T-cell (primary cell): ENCODE results near the gene MYCL. TPM values are rescaled to one million over a fixed set of nuclear protein-coding genes. Genes with fewer than 3 reads are reported as not detected.

Experiments used
- ATAC-seq, 4 experiments: fragments of 200-7000 bp in 3 of 4; fragments of 150-1000 bp in 1 of 4; cut with Tn5 transposase; replicated peaks in 1 of 4; 1 replicate in 3 of 4; 2 replicates in 1 of 4; pipeline ENCODE4 v1.10.0; 2021; ENCODE audit warnings: moderate library complexity in 3 of 4, mild to moderate bottlenecking in 2 of 4, moderate number of reproducible peaks in 1 of 4
- CTCF ChIA-PET, 2 donors: fragments of 300-600 bp; sonication (Branson Sonifier 250); formaldehyde crosslinking; loops; one replicate each; lab custom pipeline; 2022; ENCODE audit warnings: antibody characterized with exemption in 2 of 2; lab: Charles Lee
- POLR2A ChIA-PET, 2 donors: fragments of 300-600 bp; sonication (Branson Sonifier 250); formaldehyde crosslinking; loops; one replicate each; lab custom pipeline; 2022; ENCODE audit warnings: antibody characterized with exemption in 2 of 2; lab: Charles Lee
- DNase-seq, 35 experiments: peaks; one replicate each; pipeline versions ENCODE4 v3.0.0 to v3.0.0-alpha.2; 2013 to 2023
- H3K27ac ChIP-seq: one replicate; pipeline ENCODE4 v1.5.1; 2013; ENCODE audit warnings: low read length
- H3K27me3 ChIP-seq, 2 experiments: replicated peaks in 1 of 2; 1 replicate in 1 of 2; 2 replicates in 1 of 2; pipeline versions ENCODE4 v1.6.1 to v1.7.0; 2013; ENCODE audit warnings: low read length in 1 of 2, mixed read lengths in 1 of 2; ENCODE audit not compliant: control insufficient read depth in 2 of 2, insufficient read depth in 2 of 2; ENCODE audit errors: extremely low read depth in 1 of 2
- H3K36me3 ChIP-seq, 2 donors: 1 replicate in 1 of 2; 2 replicates in 1 of 2; pipeline versions ENCODE4 v1.6.1 to v1.7.0; 2013; ENCODE audit warnings: low read length in 1 of 2; ENCODE audit not compliant: control insufficient read depth in 2 of 2, insufficient read depth in 1 of 2; ENCODE audit errors: extremely low read depth in 1 of 2
- H3K4me1 ChIP-seq, 2 experiments: 1 replicate in 1 of 2; 2 replicates in 1 of 2; pipeline versions ENCODE4 v1.6.1 to v1.7.0; 2013; ENCODE audit warnings: low read length in 2 of 2, mixed read lengths in 1 of 2; ENCODE audit not compliant: insufficient read depth in 2 of 2, control insufficient read depth in 1 of 2; ENCODE audit errors: extremely low read depth in 1 of 2
- H3K4me3 ChIP-seq, 2 donors: 1 replicate in 1 of 2; 2 replicates in 1 of 2; pipeline versions ENCODE4 v1.5.1 to v1.7.0; 2013; ENCODE audit warnings: mild to moderate bottlenecking in 2 of 2, low read length in 1 of 2, moderate library complexity in 1 of 2; ENCODE audit not compliant: control insufficient read depth in 1 of 2; ENCODE audit errors: extremely low read depth in 1 of 2
- H3K9me3 ChIP-seq: 2 replicates; pipeline ENCODE4 v1.7.0; 2013
- H3K27ac Mint-ChIP-seq, 2 donors: one replicate each; pipeline ENCODE4 v1.8.0; 2020 to 2021; ENCODE audit warnings: mild to moderate bottlenecking in 2 of 2, mixed read lengths in 2 of 2
- H3K27me3 Mint-ChIP-seq, 2 donors: one replicate each; pipeline ENCODE4 v1.8.0; 2021 to 2022; ENCODE audit warnings: mixed read lengths in 2 of 2
- H3K36me3 Mint-ChIP-seq: one replicate; pipeline ENCODE4 v1.8.0; 2021; ENCODE audit warnings: mixed read lengths
- H3K4me1 Mint-ChIP-seq, 3 donors: one replicate each; pipeline ENCODE4 v1.8.0; 2020 to 2022; ENCODE audit warnings: mixed read lengths in 3 of 3, mild to moderate bottlenecking in 1 of 3
- H3K4me3 Mint-ChIP-seq, 3 donors: one replicate each; pipeline ENCODE4 v1.8.0; 2020 to 2022; ENCODE audit warnings: mild to moderate bottlenecking in 3 of 3, mixed read lengths in 3 of 3, moderate library complexity in 3 of 3
- H3K9me3 Mint-ChIP-seq, 3 donors: one replicate each; pipeline ENCODE4 v1.8.0; 2020 to 2022; ENCODE audit warnings: mixed read lengths in 3 of 3
- WGBS: methylation state at CpG from one replicate; pipeline ENCODE4 v1.1.5; 2013; ENCODE audit warnings: missing lambda C conversion rate; ENCODE audit not compliant: insufficient coverage; 5-methylcytosine and 5-hydroxymethylcytosine counted together
- total RNA-seq, 35 experiments: library from RNA in 6 of 35; stranded (reverse) in 6 of 35; fragments of 120-200 nt in 1 of 35; gene quantifications; one replicate each; pipeline versions ENCODE4 v1.2.1 to v1.2.4 and lab custom pipeline; 2013 to 2026

The MYCL gene
- total RNA-seq, 5 donors from 2014 or later (not counting 1 experiment from before 2014, with no cell fraction given): 0.13 to 0.38 (median 0.22) TPM

DNA sequence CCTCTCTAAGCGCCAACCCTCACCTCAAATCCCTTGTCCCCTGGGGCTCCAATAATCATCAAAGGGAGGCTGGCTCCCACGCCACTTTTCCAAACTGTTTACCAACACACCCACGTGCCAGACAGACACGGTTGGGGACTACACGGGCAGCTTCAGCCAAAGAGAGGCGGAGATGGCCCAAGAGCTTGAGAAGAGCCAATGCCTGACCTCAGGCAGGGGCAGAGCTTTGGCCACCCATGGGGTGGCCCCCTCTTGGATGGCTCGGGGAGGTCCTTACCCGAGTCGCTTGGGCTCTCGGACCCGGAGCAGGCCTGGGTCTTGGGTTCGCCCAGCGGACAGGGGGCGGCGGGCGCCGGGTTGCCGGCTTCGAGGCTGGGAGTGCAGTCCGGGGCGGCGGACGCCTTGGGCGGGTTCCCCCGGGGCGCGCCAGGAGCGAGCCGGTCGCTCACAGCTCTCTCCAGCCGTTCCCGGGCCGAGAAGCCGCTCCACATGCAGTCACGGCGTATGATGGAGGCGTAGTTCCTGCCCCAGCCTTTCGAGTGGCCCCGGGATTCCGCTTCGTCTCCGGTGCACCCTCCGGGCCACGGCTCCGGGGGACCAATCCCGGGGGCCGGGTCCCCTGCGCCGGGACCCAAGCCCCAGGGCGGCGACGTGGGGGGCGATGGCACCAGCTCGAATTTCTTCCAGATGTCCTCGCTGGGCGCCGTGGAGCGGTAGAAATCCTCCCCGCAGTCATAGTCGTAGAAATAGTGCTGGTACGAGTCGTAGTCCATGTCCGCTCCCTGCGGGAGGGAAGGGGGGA is 854 bp downstream of the MYCL start:
- Mint-ChIP-seq H3K36me3 (no peaks in the 10 kb centered on the region), H3K4me3 (peak overlapping the region; percentile 61 to 71 (median 65)), H3K4me1 (peaks cover 0 to 6% (median 5%) of the 10 kb centered on the region in 3 donors), H3K9me3 (no peaks in the 10 kb centered on the region), H3K27ac (no peak overlapping the region), H3K27me3 (peaks cover 47 to 57% of the 10 kb centered on the region in 2 donors)
- Histone ChIP-seq H3K27ac (no peak overlapping the region), H3K36me3 (no peaks in the 10 kb centered on the region), H3K4me3 (peak overlapping the region; percentile 36 to 78), H3K9me3 (no peaks in the 10 kb centered on the region), H3K27me3 (peaks cover 25 to 70% of the 10 kb centered on the region in 2 experiments), H3K4me1 (peaks cover 5 to 17% of the 10 kb centered on the region in 2 experiments)
- ATAC-seq (peak in 3 of 4 experiments; percentile 3 to 8 (median 4)), DNase-seq (peak in 4 of 35 experiments; percentile 7 to 25 (median 9))
- POLR2A ChIA-PET: no interaction called here
- WGBS: 11% methylated on average over 51 of the region's 64 CpGs
- CTCF ChIA-PET: no interaction called here

DNA sequence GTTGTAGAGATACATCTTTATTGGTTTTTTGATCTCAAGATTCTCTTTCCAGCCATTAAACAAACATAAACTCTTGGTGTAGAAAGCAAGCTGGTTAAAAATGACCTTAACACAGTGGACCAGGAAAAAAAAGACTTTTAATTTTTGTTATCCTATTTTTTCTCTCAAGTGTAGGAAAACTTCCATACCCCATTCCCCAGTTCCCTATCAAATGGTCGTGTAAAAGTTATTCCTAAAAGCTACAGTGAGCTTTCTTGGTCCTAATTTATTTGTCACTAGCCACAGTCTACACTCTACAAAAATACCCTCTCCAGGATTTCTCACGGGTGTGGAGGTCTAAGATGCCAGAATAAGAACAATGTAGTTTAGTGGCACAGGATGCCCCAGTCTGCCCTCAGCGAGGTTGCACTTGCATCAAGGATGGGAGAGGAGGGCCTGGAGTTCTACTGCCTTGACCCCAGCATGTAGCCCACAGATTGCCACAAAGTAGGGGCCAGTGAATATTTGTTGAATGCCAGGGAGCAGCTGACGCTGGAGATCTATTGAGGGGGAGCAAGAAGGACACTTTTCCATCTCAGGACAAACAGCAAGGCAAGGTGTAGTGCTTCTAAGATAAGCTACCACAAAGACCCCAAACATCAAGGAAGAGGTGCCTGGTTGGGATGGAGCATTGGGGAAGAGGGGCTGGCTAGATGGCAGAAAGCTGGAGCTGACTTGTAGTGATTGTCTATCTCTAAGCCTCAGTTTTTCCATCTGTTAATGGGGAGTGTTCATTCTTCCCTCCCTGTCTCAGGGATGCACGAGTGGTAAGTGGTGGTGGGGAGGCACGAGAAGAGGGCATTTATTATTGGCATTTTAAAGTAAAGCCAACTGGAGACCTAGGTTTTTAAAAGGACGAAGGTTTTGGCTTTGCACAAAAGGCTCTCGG is 1.8 kb downstream of the MYCL start:
- Histone ChIP-seq H3K4me3 (no peak overlapping the region), H3K27me3 (peaks cover 25 to 70% of the 10 kb centered on the region in 2 experiments), H3K4me1 (peaks cover 5 to 17% of the 10 kb centered on the region in 2 experiments), H3K9me3 (no peaks in the 10 kb centered on the region), H3K27ac (no peak overlapping the region), H3K36me3 (no peaks in the 10 kb centered on the region)
- Mint-ChIP-seq H3K27ac (no peak overlapping the region), H3K4me1 (peaks cover 0 to 6% (median 5%) of the 10 kb centered on the region in 3 donors), H3K4me3 (peak overlapping the region; percentile 37 to 65 (median 53)), H3K36me3 (no peaks in the 10 kb centered on the region), H3K27me3 (peaks cover 37 to 47% of the 10 kb centered on the region in 2 donors), H3K9me3 (no peaks in the 10 kb centered on the region)
- no peak for ATAC-seq
- no peak for DNase-seq
- 71% methylated on average over 1 of the region's 8 CpGs for WGBS
- CTCF ChIA-PET: interaction anchor here (0.6 to 0.7 kb wide), 2 partner anchors 22 to 602 kb away, joined by 3 to 4 read pairs; no protein-coding TSS in a partner anchor
- POLR2A ChIA-PET: no interaction called here

DNA sequence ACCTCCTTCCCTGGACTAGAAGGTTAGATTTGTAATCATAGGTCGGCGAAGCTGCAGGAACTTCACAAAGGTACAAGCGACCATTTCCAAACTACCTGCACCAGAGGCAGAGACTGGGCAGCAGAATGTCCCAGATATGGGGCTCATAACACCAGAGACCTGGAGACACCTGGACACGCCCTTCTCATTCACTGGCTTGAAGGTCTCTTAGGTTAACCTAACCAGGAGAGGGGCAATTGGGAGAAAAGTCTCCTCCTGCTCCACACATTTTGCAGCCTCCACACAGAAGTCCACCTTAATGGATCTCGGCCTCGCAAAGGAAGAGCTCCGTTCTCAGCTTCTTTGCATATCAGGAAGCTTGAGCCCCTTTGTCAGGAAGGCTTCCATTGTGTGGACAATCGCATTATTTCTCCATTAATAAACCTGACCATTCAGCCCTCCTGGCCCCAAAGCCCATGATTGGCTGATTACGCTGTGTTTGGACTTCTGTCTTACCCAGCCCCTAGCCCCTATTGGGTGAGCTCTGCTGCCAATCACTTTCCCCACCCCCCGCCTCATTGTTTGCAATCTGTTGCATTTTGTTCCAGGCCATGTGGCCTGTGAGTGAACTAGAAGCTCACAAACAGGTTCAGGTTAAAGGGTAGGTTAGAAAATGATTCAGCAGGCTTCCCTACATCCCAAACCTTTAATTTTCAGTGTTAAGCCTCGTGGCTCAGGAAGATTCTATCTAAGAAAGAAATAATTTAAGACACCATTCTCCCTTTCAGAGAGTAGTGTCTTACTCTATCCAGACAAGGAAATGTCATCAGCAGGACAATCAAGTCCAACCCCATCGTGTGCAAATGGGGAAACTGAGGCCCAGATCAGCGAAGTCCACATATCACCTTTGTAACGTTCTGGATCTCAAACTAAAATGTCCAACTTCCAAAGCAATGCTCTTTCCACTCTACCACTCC is 2.8 kb downstream of the MYCL start:
- H3K27ac ChIP-seq: no peak overlapping the region
- no peaks in the 10 kb centered on the region for H3K36me3 ChIP-seq
- H3K4me1 ChIP-seq: peaks cover 5 to 17% of the 10 kb centered on the region in 2 experiments
- no peak overlapping the region for H3K27ac Mint-ChIP-seq
- H3K4me3 ChIP-seq: no peak overlapping the region
- H3K27me3 Mint-ChIP-seq: peaks cover 35 to 45% of the 10 kb centered on the region in 2 donors
- peaks cover 0 to 6% (median 5%) of the 10 kb centered on the region in 3 donors for H3K4me1 Mint-ChIP-seq
- 70% methylated on average over 12 of the region's 14 CpGs for WGBS
- H3K4me3 Mint-ChIP-seq: no peak overlapping the region
- no peaks in the 10 kb centered on the region for H3K9me3 Mint-ChIP-seq
- ATAC-seq: no peak
- POLR2A ChIA-PET: no interaction called here
- no peak for DNase-seq
- peaks cover 24 to 72% of the 10 kb centered on the region in 2 experiments for H3K27me3 ChIP-seq
- H3K36me3 Mint-ChIP-seq: no peaks in the 10 kb centered on the region
- CTCF ChIA-PET: interaction anchor here in 1 of 2 donors (0.6 to 1.5 kb wide), 2 partner anchors 293 to 603 kb away, joined by 3 to 4 read pairs; no protein-coding TSS in a partner anchor
- no peaks in the 10 kb centered on the region for H3K9me3 ChIP-seq

DNA sequence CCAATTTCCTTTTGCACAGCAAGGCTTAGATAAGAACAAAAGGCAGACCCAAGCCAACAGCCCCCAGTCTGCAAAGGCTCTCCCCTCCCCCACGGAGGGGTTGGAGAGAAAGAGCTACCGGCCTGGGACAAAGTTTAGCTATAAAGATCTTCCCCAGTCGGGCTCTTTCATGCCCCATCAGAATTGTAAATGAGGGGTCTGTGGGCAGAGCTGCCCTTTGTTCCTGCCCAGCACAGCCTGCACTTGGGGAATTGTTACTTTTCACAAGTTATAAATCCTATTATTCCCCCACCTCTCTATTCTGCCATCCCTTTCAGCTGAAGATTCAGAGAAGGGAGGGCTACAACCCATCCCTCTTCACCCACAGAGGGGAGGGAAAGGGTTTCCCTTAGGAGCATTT is 3.5 kb downstream of the MYCL start:
- Mint-ChIP-seq H3K27me3 (peaks cover 38 to 44% of the 10 kb centered on the region in 2 donors), H3K27ac (no peak overlapping the region), H3K4me3 (no peak overlapping the region), H3K4me1 (peaks cover 0 to 6% (median 5%) of the 10 kb centered on the region in 3 donors), H3K36me3 (no peaks in the 10 kb centered on the region), H3K9me3 (no peaks in the 10 kb centered on the region)
- H3K27me3 ChIP-seq: peaks cover 24 to 65% of the 10 kb centered on the region in 2 experiments
- WGBS: no CpG with 5 or more reads among the region's 3 CpGs
- no peak overlapping the region for H3K27ac ChIP-seq
- H3K9me3 ChIP-seq: no peaks in the 10 kb centered on the region
- peaks cover 5 to 17% of the 10 kb centered on the region in 2 experiments for H3K4me1 ChIP-seq
- CTCF ChIA-PET: interaction anchor here in 1 of 2 donors (1.5 kb wide), 1 partner anchor 292 kb away, joined by 3 read pairs; no protein-coding TSS in a partner anchor
- no peak overlapping the region for H3K4me3 ChIP-seq
- no peaks in the 10 kb centered on the region for H3K36me3 ChIP-seq
- POLR2A ChIA-PET: no interaction called here
- DNase-seq (no peak), ATAC-seq (no peak)

DNA sequence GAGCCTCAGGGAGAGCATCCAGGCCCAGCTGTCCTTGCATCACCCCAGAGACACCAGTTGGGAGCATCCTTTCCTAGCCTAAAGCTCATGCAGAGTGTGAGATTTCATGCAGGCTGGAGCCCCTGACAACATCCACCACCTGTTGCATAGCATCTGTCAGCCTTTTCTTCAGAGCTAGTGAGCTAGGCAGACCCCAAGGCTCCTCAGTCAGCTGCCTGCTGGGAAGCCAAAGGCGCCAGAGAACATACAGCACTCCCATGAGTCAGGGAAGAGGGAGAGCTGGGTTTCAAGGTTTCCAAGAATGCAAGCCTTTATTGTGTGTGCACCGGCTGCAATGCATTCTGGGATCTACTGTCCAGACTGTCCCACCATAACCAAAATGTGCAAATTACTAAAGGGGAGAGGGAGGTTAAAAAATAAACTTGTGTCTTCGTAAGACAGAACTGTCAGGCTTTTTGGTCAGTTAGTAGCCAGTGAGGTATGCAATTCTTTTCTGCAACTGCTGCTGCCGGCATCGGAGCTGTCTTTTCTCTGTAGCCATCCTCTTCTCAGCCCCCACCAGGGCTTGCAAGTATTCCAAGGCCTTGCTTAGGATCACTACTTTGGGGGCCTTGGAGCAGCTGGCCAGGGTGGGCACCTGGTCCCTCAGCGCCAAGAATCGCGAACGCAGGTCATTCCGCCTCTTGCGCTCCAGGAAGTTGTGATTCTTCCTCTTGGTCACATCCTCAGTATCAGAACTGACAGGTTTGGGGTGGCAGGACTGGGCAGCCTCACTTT is 4.6 kb downstream of the MYCL start:
- H3K4me3 Mint-ChIP-seq: no peak overlapping the region

More for the DNA sequence above, 4.6 kb downstream of the MYCL start:
- Mint-ChIP-seq H3K36me3 (no peaks in the 10 kb centered on the region), H3K9me3 (no peaks in the 10 kb centered on the region), H3K27me3 (peaks cover 40 to 43% of the 10 kb centered on the region in 2 donors), H3K4me1 (peaks cover 0 to 2% (median 2%) of the 10 kb centered on the region in 3 donors), H3K27ac (no peak overlapping the region)
- Histone ChIP-seq H3K4me1 (peaks cover 2 to 12% of the 10 kb centered on the region in 2 experiments), H3K27ac (no peak overlapping the region), H3K4me3 (no peak overlapping the region), H3K9me3 (no peaks in the 10 kb centered on the region), H3K36me3 (no peaks in the 10 kb centered on the region), H3K27me3 (peaks cover 16 to 54% of the 10 kb centered on the region in 2 experiments)
- 89% methylated on average over 8 of the region's 11 CpGs for WGBS
- ChIA-PET CTCF (no interaction called here), POLR2A (no interaction called here)
- DNase-seq (no peak), ATAC-seq (no peak)
